NOMO-1 (cell line): ENCODE data around the gene CD3G.
A peak's percentile ranks its signal among the peaks of the same experiment; 100 is the strongest.
"Not testable (repeated sequence)": the region's sequence is repeated elsewhere in the genome, so short reads cannot be mapped to it uniquely, and the experiment has no call there.

Experiments
- DNase-seq, 2 experiments: peaks; one replicate each; lab custom pipeline; 2025; ENCODE audit not compliant: unreplicated experiment in 2 of 2; lab: John Stamatoyannopoulos, UW

CD3G gene

DNA sequence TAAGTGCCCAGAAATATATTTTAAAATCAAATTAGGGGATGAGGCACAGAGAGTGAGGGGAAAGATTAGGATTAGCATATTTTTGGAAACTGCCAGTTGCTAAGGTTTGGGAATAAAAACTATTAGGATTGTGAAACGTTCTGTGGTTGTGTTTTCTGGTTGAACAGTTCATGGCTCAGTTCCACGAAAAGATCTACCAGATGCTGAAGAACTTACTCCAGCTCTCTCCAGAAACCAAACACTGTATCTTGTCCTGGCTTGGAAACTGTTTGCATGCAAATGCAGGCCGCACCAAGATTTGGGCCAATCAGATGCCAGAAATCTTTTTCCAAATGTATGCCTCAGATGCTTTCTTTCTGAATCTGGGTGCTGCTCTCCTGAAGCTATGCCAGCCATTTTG, 30.6 kb downstream of the CD3G start:
- no peak for DNase-seq

DNA sequence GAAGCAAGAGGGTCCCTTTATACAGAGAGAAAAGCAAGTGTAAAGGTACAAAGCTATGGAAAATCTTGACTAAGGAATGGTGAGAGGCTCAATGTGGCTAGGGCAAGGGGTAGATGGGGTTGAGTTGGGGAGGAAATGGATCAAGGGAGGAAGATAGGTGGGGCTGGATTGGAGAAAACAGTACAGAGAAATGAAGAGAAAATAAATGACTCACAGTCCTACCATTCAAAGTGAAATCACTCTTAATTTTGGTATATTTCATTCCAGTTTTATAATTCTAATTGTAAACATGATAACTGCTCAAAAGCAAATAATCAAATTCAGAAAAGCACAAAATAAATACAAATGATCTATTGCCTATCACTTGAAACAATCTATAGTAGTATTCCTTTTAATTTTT, 31.8 kb downstream of the CD3G start:
- no peak for DNase-seq

DNA sequence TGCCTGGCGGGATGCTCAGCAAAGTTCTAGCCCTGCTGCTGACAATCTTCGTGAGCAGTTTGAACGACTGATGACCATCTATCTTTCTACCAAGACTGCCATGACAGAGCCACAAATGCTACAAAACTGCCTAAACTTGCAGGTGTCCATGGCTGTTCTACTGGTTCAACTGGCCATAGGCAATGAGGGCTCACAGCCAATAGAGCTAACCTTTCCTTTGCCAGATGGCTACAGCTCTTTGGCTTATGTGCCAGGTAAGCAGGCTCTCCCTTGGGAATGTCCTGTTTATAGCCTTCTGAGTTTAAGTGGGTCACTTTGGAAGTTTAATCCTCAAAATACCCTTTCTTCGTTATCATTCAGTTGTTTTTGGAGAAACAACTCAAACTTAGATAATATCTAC, 35.4 kb downstream of the CD3G start:
- no peak for DNase-seq

DNA sequence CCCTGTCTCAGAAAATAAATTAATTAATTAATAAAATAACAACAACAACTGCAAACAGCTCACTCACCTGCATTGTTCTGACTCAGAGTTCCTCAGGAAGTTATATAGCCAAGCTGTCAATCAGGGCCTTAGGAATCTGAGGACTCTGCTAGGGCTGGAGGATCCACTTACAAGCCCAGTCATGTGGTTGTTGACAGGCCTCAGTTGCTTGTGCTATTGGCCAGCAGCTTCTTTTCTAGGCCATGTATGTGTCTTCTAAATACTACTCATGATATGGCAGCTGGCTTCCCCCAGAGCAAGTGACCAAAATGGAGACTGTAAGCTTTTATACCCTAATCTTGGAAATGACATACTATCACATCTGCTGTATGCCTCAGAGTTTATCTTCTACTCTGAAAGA, 36.4 kb downstream of the CD3G start:
- DNase-seq = no peak

DNA sequence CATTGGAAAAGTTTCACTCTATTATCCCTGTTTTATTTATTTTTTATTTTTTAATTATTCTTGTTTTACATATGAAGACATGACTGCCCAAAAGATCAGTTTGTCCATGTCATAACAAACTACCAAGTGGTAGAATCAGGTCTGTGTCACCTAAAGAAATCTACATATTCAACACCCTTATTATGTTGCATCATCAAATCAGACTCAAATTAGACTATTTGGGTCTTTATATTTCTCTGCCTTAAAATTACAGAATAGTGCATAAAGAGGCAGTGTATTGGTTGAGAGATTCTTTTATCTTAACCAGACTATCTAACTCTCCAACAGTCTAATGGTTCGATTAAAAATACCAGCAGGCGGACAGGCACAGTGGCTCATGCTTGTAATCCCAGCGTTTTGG, 38.8 kb downstream of the CD3G start:
- DNase-seq = no peak

DNA sequence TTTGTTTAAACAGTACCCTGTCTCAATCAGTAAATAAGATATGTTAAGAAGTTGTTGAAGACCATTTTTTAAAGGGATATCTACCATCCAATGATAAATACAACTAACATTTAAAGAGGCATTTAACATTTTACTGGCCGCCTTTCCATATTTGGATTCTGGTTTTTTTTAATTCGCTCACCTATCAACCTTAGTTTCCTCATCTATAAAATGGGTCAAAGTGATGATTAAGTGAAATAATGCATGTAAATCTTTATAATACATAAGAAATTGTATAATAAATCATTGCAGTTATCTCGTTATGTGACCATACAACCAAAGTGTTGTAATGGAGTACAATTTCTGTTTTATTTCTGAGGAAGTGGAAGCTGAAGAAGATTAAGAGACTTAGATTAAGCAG, 39.5 kb downstream of the CD3G start:
- no peak for DNase-seq

DNA sequence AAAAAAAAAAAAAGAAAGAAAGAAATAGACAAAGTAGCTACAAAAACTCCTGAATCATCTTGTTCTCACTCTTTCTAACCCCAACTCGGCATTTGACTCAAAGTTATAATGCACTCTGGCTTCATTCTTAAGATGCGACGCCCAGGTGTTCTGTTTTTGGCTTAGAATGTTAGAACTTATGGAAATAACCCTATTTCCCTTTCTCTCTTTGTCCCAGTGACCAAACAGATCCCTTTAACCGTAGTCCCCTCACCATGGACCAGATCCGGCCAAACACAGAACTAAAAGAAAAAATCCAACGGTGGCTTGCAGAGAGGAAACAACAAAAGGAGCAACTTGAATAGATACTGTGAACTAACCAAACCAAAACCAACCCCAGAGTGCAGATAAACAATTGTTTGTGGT, 52.0 kb downstream of the CD3G start:
- no peak for DNase-seq

DNA sequence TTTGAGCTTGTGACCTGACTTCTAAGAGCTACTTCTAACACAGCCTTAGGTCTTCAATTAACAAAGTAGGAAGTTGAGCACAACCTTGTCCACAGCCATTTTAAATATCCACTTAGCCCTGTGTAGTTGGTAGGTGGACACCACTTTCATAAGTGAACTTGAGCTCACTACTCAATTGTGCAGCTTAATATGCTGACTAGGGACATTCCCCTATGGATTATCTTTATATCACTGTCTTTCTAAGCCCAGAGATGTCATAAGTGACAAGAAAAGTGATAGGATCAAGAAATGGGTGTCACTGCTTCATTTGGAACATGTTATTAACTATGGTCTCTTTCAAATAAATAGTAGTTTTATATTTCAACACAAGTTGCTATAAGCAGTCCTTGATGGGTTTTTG, 53.3 kb downstream of the CD3G start:
- DNase-seq = no peak

DNA sequence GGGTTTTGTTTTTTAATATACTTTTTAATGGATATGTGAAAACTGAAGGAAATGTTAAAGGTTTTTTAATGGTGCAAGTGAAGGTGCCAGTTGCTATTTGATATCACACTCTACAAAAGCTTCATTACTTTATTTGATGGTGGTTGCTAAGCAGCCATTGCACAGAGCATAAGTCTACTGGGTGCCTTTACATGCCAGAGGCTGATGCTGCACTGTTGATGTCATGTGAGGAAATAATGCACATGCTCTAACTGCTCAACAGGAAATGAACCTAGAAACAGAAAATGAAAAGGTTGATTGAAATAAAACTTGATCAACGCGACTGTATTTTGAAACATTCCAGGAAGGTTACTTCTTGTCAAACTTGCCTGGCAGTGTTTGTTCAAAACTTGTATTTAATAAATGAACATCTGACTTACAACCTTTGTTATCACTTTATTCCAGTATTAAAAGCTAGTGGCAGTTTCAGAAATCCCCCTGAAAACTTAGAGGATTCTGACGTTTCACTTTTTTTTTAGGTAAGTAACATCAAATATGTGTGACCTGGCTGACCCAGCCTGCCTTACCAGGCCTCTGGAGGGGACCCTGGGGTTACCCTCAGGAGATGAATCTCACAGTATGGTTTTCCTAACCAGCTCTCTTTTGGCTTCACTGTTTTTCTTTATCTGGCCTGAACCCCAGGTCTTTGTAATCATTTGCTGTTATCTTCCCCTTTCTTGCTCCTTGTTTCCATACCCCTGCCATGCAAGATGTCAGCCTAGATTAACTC, 54.8 kb downstream of the CD3G start:
- DNase-seq = no peak

DNA sequence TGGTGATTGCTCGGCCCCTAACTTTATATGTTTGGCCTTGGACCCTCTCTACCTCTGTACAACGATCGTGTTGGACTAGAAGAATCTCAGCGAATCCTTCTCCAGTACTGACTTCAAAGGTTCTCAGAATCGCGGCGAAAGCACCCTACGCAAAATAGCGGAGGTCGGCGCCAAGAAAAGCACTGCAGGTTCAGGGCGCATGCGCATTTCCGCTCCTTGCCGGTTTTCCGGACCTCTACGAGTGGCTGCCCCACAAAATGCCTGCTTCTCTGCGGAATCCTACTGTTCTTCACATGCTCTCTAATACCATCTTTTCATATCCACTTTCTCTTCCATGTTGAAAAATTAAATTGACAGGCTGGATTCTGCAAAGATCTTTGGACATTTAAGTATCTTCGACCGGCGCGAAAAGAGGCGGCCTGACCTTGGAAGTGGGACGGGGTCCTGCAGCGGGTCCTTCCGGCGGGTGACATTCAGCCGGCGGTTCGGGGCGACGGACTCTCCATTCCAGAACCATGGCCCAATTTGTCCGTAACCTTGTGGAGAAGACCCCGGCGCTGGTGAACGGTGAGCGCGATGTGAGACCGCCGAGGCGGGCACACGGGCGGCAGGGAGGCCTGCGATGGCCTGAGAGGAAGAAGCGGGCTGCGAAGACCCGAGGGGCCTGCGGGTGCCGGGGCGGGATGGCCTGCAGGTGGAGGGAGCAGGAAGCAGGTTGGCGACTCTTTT, 57.2 kb downstream of the CD3G start, which contains the start of gene ATP5MG:
TSS of gene ATP5MG (plus strand) at position 456 of the 729 bp plus-strand sequence. CDS start at position 516, 60 bp downstream.
- peak; percentile 83 to 89 for DNase-seq

DNA sequence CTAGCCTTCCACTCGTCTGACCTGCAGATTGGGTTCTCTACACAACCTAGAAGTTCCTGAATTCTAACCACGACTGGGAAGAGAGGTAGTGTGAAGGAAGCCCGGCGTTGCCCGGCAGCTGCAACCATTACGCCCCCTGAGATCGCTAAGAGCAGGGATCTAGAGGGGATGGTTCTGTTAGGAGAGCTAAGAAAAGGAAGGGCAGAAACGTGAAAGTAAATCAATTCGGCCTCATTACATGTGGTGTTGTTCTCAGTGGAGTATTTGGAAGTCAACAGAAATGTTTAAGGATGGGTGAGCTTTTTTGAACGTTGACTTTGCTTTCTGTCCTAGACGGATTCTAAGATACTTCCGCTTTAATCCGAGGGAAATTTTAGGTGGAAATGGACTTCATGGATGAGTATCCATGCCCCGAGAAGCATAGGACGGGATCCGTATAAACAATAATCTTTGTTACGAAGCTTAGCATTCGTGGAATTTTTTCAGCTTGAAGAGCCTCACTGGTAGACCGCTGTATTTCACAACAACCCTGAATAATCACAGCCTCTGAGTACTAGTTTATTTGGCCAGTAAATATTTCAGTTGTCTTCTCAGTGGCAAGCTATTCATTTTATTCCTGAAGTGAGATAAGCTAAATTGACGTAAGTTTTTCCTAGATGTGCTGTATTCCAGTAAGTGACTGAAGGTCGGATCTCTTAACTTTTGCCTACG, 57.9 kb downstream of the CD3G start:
- DNase-seq = peak; percentile 47 to 61

DNA sequence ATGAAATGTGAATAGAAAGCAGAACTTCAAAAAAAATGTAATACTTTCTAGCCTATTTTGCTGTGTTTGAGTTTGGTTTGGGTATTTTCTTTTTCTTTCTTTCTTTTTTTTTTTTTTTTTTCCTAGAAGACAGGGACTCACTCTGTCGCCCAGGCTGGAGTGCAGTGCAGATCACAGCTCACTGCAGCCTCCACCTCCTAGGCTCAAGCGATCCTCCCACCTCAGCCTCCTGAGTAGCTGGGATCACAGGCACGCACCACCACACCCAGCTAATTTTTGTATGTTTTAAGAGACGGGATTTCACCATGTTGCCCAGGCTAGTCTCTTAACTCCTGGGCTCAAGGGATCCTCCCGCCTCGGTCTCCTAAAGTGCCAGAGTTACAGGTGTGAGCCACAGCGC, 58.5 kb downstream of the CD3G start:
- DNase-seq = not testable (repeated sequence)
